Measurements from ENCODE around the gene AUTS2. TPM values are rescaled to one million over a fixed set of nuclear protein-coding genes. Genes with fewer than 3 reads are reported as not detected.

The AUTS2 gene
- total and polyA plus RNA-seq, 2 of the 8 experiments (the other 6 are each of a cell fraction or from before 2014, with no cell fraction given) = 25.9 to 101 TPM

- TF ChIP-seq GABPA (IDR thresholded peaks at IDR 0.05; ENCODE audit: borderline replicate concordance, insufficient read depth, low read length) (no peak), SRF (IDR thresholded peaks at IDR 0.05; ENCODE audit: low read depth, low read length) (no peak), POU5F1 (IDR thresholded peaks at IDR 0.05; ENCODE audit: low read depth, low read length) (no peak), GTF2F1 (IDR thresholded peaks at IDR 0.05; ENCODE audit: borderline replicate concordance, low read depth, low read length) (no peak), PHF8 (conservative IDR thresholded peaks at IDR 0.05; ENCODE audit: low read depth, low read length) (no peak)
These were observed 161.1 kb downstream of the AUTS2 start (continued) for GRCh38 chr7:69759373-69759772.
